ENCODE results near the gene ISLR. TPM values are rescaled to one million over a fixed set of nuclear protein-coding genes. Genes with fewer than 3 reads are reported as not detected.

Gene ISLR
- total and polyA plus RNA-seq, 9 donors: 82.4 to 314 (median 152) TPM

- WGBS, 3 donors: 81 to 88% (median 85%) methylated on average over 12 of the region's 12 CpGs
- intact Hi-C loops (cut with DNase I): no loop called here
- Histone ChIP-seq H3K27ac (no peak overlapping the region), H3K36me3 (no peaks in the 10 kb centered on the region), H3K4me3 (no peak overlapping the region), H3K4me1 (ENCODE audit: insufficient read depth) (peaks cover 6% of the 10 kb centered on the region), H3K9me3 (no peaks in the 10 kb centered on the region), H3K27me3 (no peaks in the 10 kb centered on the region)
- DNase-seq: no peak
- TF ChIP-seq CTCF (IDR thresholded peaks at IDR 0.05) (no peak), POLR2A (IDR thresholded peaks at IDR 0.05) (no peak), EP300 (IDR thresholded peaks at IDR 0.05) (no peak)
Measured at GRCh38 chr15:74184582-74185091, 11.1 kb downstream of the ISLR start.

- Histone ChIP-seq H3K27me3 (no peaks in the 10 kb centered on the region), H3K36me3 (no peaks in the 10 kb centered on the region), H3K27ac (no peak overlapping the region), H3K9me3 (no peaks in the 10 kb centered on the region), H3K4me3 (no peak overlapping the region), H3K4me1 (ENCODE audit: insufficient read depth) (no peaks in the 10 kb centered on the region)
- intact Hi-C loops (cut with DNase I): no loop called here
- 77 to 85% (median 82%) methylated on average over 8 of the region's 8 CpGs for WGBS, 3 donors
- no peak for TF ChIP-seq POLR2A (IDR thresholded peaks at IDR 0.05)
- TF ChIP-seq CTCF (IDR thresholded peaks at IDR 0.05): no peak
- no peak for TF ChIP-seq EP300 (IDR thresholded peaks at IDR 0.05)
- no peak for DNase-seq
Measured at GRCh38 chr15:74185710-74186348, 12.3 kb downstream of the ISLR start.

- TF ChIP-seq EP300 (IDR thresholded peaks at IDR 0.05) (no peak), POLR2A (IDR thresholded peaks at IDR 0.05) (no peak), CTCF (IDR thresholded peaks at IDR 0.05) (no peak)
- DNase-seq: no peak
- intact Hi-C loops (cut with DNase I): no loop called here
- no peaks in the 10 kb centered on the region for H3K36me3 ChIP-seq
- 88 to 92% (median 92%) methylated on average over 8 to 11 of the region's 11 CpGs for WGBS, 3 donors
- no peaks in the 10 kb centered on the region for H3K4me1 ChIP-seq (ENCODE audit: insufficient read depth)
- no peak overlapping the region for H3K27ac ChIP-seq
- H3K4me3 ChIP-seq: no peak overlapping the region
- no peaks in the 10 kb centered on the region for H3K27me3 ChIP-seq
- no peaks in the 10 kb centered on the region for H3K9me3 ChIP-seq
Measured at GRCh38 chr15:74188216-74188615, 14.7 kb downstream of the ISLR start.

GRCh38 chr15:74191798-74192197 is 18.3 kb downstream of the ISLR start:
- intact Hi-C loops (cut with DNase I): no loop called here
- no peak for DNase-seq
- no peaks in the 10 kb centered on the region for H3K27me3 ChIP-seq
- 56 to 74% (median 60%) methylated on average over 3 of the region's 3 CpGs for WGBS, 3 donors
- H3K27ac ChIP-seq: no peak overlapping the region
- H3K9me3 ChIP-seq: no peaks in the 10 kb centered on the region
- H3K36me3 ChIP-seq: no peaks in the 10 kb centered on the region
- TF ChIP-seq POLR2A (IDR thresholded peaks at IDR 0.05) (no peak), EP300 (IDR thresholded peaks at IDR 0.05) (no peak), CTCF (IDR thresholded peaks at IDR 0.05) (no peak)
- H3K4me1 ChIP-seq (ENCODE audit: insufficient read depth): peaks cover 8% of the 10 kb centered on the region
- no peak overlapping the region for H3K4me3 ChIP-seq

All from ovary (tissue), 9 donors.